Activated CD4-positive, alpha-beta T cell treated with anti-CD3 and anti-CD28 coated beads, Interleukin-2, amount 10 ng/mL, durations not matched to agents 7 days and 5 days (primary cell): ENCODE results near the gene SFXN1. TPM values are rescaled to one million over a fixed set of nuclear protein-coding genes. Genes with fewer than 3 reads are reported as not detected.
A peak's percentile ranks its signal among the peaks of the same experiment; 100 is the strongest.
"Not testable (repeated sequence)": the region's sequence is repeated elsewhere in the genome, so short reads cannot be mapped to it uniquely, and the experiment has no call there.

Experiments
- CTCF ChIA-PET: fragments of 350-600 bp; sonication (Branson Sonifier 250); formaldehyde crosslinking; loops from one replicate; lab custom pipeline; 2021; ENCODE audit warnings: antibody characterized with exemption; lab: Charles Lee
- POLR2A ChIA-PET: fragments of 350-600 bp; sonication (Branson Sonifier 250); formaldehyde crosslinking; loops from one replicate; lab custom pipeline; 2021; ENCODE audit warnings: antibody characterized with exemption; lab: Charles Lee
- DNase-seq: peaks from one replicate; pipeline ENCODE4 v3.0.0-alpha.2; 2020
- H3K27ac Mint-ChIP-seq: one replicate; pipeline ENCODE4 v1.8.0; 2021; ENCODE audit warnings: mild to moderate bottlenecking, moderate library complexity, mixed read lengths
- H3K27me3 Mint-ChIP-seq: one replicate; pipeline ENCODE4 v1.8.0; 2021; ENCODE audit warnings: mixed read lengths
- H3K36me3 Mint-ChIP-seq: one replicate; pipeline ENCODE4 v1.8.0; 2021; ENCODE audit warnings: low read depth, mixed read lengths
- H3K4me1 Mint-ChIP-seq: one replicate; pipeline ENCODE4 v1.8.0; 2021; ENCODE audit warnings: mixed read lengths
- H3K4me3 Mint-ChIP-seq: one replicate; pipeline ENCODE4 v1.8.0; 2021; ENCODE audit warnings: mild to moderate bottlenecking, moderate library complexity, mixed read lengths
- H3K9me3 Mint-ChIP-seq: one replicate; pipeline ENCODE4 v1.8.0; 2021; ENCODE audit warnings: mixed read lengths
- total RNA-seq, 2 experiments: library from RNA; stranded (reverse); gene quantifications; one replicate each; pipeline ENCODE4 v1.2.3, GENCODE V29; 2021

The SFXN1 gene, protein sequence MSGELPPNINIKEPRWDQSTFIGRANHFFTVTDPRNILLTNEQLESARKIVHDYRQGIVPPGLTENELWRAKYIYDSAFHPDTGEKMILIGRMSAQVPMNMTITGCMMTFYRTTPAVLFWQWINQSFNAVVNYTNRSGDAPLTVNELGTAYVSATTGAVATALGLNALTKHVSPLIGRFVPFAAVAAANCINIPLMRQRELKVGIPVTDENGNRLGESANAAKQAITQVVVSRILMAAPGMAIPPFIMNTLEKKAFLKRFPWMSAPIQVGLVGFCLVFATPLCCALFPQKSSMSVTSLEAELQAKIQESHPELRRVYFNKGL
- total RNA-seq: 100 to 1,000 TPM; 149 to 163 TPM

DNA sequence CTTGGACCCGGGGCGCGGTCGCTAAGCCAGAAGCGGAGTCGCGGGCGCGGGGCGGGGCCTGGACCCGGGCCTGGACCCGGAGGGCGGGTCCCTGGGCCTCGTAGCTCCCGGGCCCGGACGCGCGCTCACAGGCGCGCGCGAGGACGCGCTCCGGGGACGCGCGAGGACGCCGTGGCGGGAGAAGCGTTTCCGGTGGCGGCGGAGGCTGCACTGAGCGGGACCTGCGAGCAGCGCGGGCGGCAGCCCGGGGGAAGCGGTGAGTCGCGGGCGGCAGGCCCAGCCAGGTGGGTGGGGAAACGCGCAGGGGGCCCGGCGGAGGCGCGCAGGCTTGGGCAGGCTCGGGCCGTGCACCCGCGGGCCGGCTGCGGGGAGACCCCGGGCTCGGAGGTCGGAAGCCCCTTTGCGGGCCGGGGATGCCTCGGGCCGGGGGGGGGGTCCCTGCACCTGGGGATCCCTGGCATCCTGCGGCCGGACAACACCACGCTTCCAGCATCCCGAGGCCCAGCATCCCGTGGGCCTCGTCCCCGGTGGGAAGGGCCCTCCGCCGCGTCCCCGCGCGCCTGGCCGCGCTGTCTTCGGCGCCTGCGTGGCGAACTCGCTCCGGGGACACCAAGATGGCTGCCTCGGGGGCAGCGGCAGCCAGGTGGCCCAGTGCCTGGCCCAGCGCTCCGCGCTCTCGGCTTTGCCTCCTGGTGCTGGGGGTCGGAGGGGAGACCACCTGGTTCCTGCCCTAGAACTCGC is at the start of gene SFXN1:
Gene SFXN1, plus strand, starts transcription at position 177 of the 741 bp plus-strand sequence. CDS start 13,544 bp downstream, outside the sequence.
- Mint-ChIP-seq H3K4me1 (peaks cover 42% of the 10 kb centered on the region), H3K27ac (peak within 1 kb of the TSS; percentile 93), H3K4me3 (peak within 1 kb of the TSS; percentile 88), H3K9me3 (no peaks in the 10 kb centered on the region), H3K36me3 (peaks cover 40% of the 10 kb centered on the region), H3K27me3 (peaks cover 18% of the 10 kb centered on the region)
- CTCF ChIA-PET: interaction anchor here (1.3 to 3.7 kb wide), 2 partner anchors 8 to 14 kb away, joined by 4 to 31 read pairs; no protein-coding TSS in a partner anchor
- DNase-seq: peak; percentile 78
- POLR2A ChIA-PET: interaction anchor here (0.6 to 0.7 kb wide), 3 partner anchors 13 to 260 kb away, joined by 3 to 5 read pairs (median 4); no protein-coding TSS in a partner anchor

DNA sequence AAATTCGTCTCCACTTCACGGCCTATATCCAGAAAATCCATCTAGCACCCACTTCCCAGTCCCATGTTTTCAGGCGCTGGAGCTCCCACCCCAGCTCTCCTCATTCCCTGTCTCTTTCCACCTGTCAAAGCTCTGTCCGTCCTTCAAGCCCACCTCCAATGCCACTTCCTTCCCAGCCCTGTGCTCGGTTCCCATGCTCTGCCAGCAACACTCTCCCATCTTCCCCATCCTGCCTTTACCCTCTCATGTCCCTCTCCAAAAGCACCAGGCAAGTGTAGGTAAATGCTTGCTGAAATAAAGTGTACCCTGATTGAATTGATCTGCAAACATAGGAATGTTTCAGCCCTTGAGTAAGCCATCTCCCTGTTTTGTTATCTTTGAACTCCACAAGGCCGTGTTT is 43.6 kb upstream of the SFXN1 start:
- Mint-ChIP-seq H3K4me1 (no peaks in the 10 kb centered on the region), H3K9me3 (no peaks in the 10 kb centered on the region), H3K27ac (no peak overlapping the region), H3K4me3 (no peak overlapping the region), H3K36me3 (no peaks in the 10 kb centered on the region), H3K27me3 (peaks cover 20% of the 10 kb centered on the region)
- ChIA-PET POLR2A (no interaction called here), CTCF (interaction anchor here (0.9 kb wide), 1 partner anchor 11 kb away, joined by 3 read pairs; no protein-coding TSS in a partner anchor)
- DNase-seq: no peak

GRCh38 chr5:175436359-175436758 is 42.0 kb upstream of the SFXN1 start:
- H3K27me3 Mint-ChIP-seq: peaks cover 30% of the 10 kb centered on the region
- CTCF ChIA-PET: interaction anchor here (0.6 kb wide), 1 partner anchor 1287 kb away, joined by 3 read pairs; no protein-coding TSS in a partner anchor
- H3K4me1 Mint-ChIP-seq: no peaks in the 10 kb centered on the region
- no peak overlapping the region for H3K27ac Mint-ChIP-seq
- no peaks in the 10 kb centered on the region for H3K36me3 Mint-ChIP-seq
- POLR2A ChIA-PET: no interaction called here
- H3K9me3 Mint-ChIP-seq: no peaks in the 10 kb centered on the region
- H3K4me3 Mint-ChIP-seq: no peak overlapping the region
- DNase-seq: no peak

DNA sequence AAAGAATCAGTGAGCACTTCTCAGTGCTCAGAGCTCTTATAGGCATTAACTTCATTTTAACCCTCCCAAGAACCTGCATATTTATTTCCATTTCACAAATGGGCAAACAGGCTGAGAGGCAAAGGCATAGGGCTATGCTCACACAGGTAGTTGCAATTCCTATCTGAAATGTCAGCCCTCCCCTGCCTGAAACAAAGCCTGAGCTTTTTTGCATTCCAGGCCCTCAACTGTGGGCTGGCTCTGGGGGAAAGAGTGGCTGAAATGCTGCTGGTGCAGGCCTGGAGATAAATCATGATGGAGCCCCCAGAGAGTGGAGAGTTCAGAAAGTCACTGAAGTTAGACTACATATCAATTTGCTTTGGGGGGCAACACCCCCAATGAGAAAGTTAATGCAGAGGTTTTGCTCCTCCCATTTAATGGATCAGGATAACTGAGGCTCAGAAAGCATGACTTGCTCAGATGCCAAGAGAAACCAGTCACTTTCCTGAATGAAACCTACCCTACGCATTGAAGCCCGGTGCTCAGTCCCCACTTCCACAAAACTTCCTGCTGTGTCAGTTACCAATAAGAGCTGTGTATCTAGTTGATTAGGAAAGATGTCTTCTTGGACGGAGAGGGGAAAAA is 40.0 kb upstream of the SFXN1 start:
- no peak for DNase-seq
- Mint-ChIP-seq H3K27ac (no peak overlapping the region), H3K4me3 (no peak overlapping the region), H3K4me1 (peaks cover under 1% of the 10 kb centered on the region), H3K36me3 (no peaks in the 10 kb centered on the region), H3K9me3 (no peaks in the 10 kb centered on the region), H3K27me3 (peaks cover 50% of the 10 kb centered on the region)
- POLR2A ChIA-PET: no interaction called here
- CTCF ChIA-PET: no interaction called here

DNA sequence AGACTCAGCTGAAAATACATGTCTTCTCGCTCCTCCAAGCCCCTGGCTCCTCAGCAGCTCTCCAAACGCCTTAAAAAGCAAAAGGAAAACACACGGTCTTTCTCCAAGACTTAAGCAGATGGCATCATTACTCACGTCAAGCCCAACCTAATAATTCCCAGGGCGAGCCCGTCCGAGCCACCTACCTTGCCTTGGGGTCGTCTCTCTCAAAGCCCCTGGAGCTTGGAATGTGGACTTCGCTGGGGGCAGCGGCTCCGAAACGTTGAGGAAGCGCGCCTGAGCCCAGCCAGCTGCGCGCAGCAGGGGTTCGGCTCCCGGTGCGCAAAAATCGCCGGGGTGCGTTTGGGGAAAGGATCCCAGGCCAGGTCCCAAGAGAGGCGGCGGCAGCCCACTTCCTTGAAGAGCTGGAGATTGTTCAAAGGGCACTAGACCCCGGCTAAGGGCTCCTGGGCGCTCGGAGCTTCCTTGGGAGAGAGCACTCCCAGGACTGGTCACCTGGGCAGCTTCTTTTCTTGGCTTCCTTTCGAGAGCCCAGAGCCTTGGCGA is 34.8 kb upstream of the SFXN1 start:
- Mint-ChIP-seq H3K36me3 (no peaks in the 10 kb centered on the region), H3K27ac (no peak overlapping the region), H3K27me3 (peaks cover 77% of the 10 kb centered on the region), H3K9me3 (no peaks in the 10 kb centered on the region), H3K4me1 (peaks cover 6% of the 10 kb centered on the region), H3K4me3 (no peak overlapping the region)
- ChIA-PET POLR2A (no interaction called here), CTCF (interaction anchor here (0.9 to 1.6 kb wide), 3 partner anchors 9 to 498 kb away, joined by 3 to 5 read pairs (median 3); no protein-coding TSS in a partner anchor)
- DNase-seq: no peak

DNA sequence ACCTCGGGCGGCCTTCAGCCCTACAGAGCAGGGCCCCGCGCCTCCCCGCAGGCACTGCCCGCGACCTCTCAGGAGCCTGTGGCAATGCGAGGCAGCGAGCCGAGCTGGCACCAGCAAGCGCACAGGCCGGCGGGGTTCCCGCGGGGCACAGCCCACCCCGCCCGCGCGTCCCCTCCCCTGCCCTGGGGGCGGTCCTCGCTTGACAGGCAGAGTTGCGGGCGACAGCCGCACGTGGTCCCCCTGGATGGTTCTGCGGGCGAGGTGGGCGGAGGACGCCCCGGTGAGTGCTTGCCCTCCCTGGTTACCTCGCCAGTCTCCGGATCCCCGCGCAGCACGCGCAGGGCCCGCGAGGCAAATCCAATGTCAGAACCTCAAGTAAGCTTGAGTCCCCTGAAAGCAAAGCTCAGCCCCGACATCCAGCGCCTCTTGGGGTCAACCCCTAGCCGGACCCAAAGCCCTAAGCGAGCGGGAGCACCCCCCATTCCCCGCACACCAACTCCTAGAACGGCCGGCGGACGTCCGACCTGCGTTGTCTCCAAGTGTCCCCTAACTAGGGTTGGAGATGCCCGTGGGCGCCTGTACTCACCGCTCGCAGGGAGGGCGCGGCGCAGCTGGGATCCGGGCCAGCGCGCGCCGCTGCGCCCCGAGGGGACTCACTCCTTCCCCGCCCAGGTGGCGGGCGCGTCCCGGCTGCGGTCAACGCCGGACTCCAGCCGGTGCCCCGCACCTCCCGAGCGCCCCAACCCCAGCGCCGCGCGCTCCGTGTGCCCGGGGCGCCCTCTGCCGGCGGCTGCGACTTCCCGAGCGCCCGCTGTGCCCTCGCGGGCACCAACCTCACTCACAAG is 34.1 kb upstream of the SFXN1 start, which contains the start of gene DRD1:
Gene DRD1, minus strand, starts transcription at position 123 of the 845 bp plus-strand sequence. CDS start 1,083 bp downstream, outside the sequence.
- no peak within 1 kb of the TSS for H3K4me3 Mint-ChIP-seq
- no peaks in the 10 kb centered on the region for H3K36me3 Mint-ChIP-seq
- peak; percentile 33 for DNase-seq
- no peaks in the 10 kb centered on the region for H3K9me3 Mint-ChIP-seq
- peaks cover 78% of the 10 kb centered on the region for H3K27me3 Mint-ChIP-seq
- H3K4me1 Mint-ChIP-seq: peaks cover 6% of the 10 kb centered on the region
- ChIA-PET CTCF (interaction anchor here (0.9 to 1.6 kb wide), 3 partner anchors 8 to 498 kb away, joined by 3 to 5 read pairs (median 3); no protein-coding TSS in a partner anchor), POLR2A (no interaction called here)
- no peak within 1 kb of the TSS for H3K27ac Mint-ChIP-seq

DNA sequence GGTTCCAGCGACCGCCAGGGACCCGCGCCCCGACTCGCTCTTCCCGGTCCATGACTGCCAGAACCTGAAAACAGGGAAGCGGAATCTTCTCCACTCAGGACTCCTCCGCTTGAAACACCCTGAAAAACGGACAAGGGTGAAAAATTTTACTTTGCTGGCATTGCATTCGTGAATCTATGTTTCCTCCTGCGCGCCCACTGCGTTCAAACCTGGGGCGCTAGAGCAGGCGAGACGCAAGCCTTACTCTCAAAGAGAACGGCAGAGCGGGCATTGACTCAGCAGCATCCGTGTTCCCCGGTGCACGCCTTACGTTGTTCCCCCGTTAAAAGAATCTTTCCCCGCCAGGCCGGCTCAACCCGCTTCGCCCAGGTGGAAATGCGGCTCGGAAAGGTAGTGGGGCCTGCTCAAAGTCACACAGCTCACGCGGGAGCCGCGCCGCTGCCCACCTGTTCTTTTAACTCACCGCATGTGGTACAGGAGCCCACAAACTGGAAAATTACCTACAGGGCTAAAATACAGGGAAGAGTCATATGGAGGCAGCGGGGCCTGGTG is 33.4 kb upstream of the SFXN1 start:
- POLR2A ChIA-PET: no interaction called here
- no peaks in the 10 kb centered on the region for H3K9me3 Mint-ChIP-seq
- peaks cover 6% of the 10 kb centered on the region for H3K4me1 Mint-ChIP-seq
- CTCF ChIA-PET: interaction anchor here (1.0 to 1.6 kb wide), 2 partner anchors 8 to 17 kb away, joined by 3 to 5 read pairs; no protein-coding TSS in a partner anchor
- H3K27me3 Mint-ChIP-seq: peaks cover 79% of the 10 kb centered on the region
- H3K36me3 Mint-ChIP-seq: no peaks in the 10 kb centered on the region
- DNase-seq: no peak
- H3K27ac Mint-ChIP-seq: no peak overlapping the region
- no peak overlapping the region for H3K4me3 Mint-ChIP-seq

- DNase-seq, CTCF ChIA-PET, H3K36me3 Mint-ChIP-seq, H3K4me1 Mint-ChIP-seq, H3K4me3 Mint-ChIP-seq, H3K27ac Mint-ChIP-seq, H3K9me3 Mint-ChIP-seq, POLR2A ChIA-PET: not testable (repeated sequence)
- peaks cover 77% of the 10 kb centered on the region for H3K27me3 Mint-ChIP-seq
Measured at GRCh38 chr5:175446378-175446777, 32.0 kb upstream of the SFXN1 start.

GRCh38 chr5:175447571-175447970 is 30.8 kb upstream of the SFXN1 start:
- Mint-ChIP-seq H3K27ac (no peak overlapping the region), H3K27me3 (peaks cover 72% of the 10 kb centered on the region), H3K4me3 (no peak overlapping the region), H3K9me3 (no peaks in the 10 kb centered on the region), H3K4me1 (peaks cover 6% of the 10 kb centered on the region), H3K36me3 (no peaks in the 10 kb centered on the region)
- POLR2A ChIA-PET: no interaction called here
- DNase-seq: no peak
- CTCF ChIA-PET: no interaction called here

DNA sequence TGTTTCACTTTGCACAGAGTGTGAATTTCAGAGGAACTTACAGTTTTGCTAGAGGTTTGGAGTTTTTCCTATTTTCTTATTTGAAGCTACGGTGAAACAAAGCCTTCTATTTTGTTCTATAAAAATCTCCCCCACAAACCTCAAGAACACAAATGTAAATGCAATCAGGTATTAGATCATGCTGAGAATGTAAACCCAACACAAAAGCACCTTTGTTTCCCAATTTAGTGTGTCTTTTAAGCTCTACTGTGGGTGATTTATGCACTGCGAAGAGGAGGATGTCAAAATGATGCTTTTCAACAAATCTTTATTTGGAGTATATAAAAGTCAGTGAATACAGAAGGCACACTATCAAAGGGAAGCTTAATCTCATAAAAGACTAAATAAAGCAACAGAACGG is 30.1 kb upstream of the SFXN1 start:
- Mint-ChIP-seq H3K27ac (no peak overlapping the region), H3K9me3 (no peaks in the 10 kb centered on the region), H3K4me3 (no peak overlapping the region), H3K27me3 (peaks cover 69% of the 10 kb centered on the region), H3K36me3 (no peaks in the 10 kb centered on the region), H3K4me1 (peaks cover 6% of the 10 kb centered on the region)
- ChIA-PET POLR2A (no interaction called here), CTCF (no interaction called here)
- DNase-seq: no peak

GRCh38 chr5:175452166-175452565 is 26.2 kb upstream of the SFXN1 start:
- H3K27me3 Mint-ChIP-seq: peaks cover 57% of the 10 kb centered on the region
- no peak overlapping the region for H3K4me3 Mint-ChIP-seq
- DNase-seq: no peak
- no peaks in the 10 kb centered on the region for H3K9me3 Mint-ChIP-seq
- POLR2A ChIA-PET: no interaction called here
- no peaks in the 10 kb centered on the region for H3K36me3 Mint-ChIP-seq
- CTCF ChIA-PET: interaction anchor here (1.1 to 1.3 kb wide), 2 partner anchors 8 to 13 kb away, joined by 3 read pairs; partner anchors contain the start of gene DRD1
- H3K4me1 Mint-ChIP-seq: peaks cover 2% of the 10 kb centered on the region
- H3K27ac Mint-ChIP-seq: no peak overlapping the region
